ENCODE data around the gene CYP2A7. TPM values are rescaled to one million over a fixed set of nuclear protein-coding genes. Genes with fewer than 3 reads are reported as not detected.
"Not testable (repeated sequence)": the region's sequence is repeated elsewhere in the genome, so short reads cannot be mapped to it uniquely, and the experiment has no call there.

CYP2A7 gene, protein sequence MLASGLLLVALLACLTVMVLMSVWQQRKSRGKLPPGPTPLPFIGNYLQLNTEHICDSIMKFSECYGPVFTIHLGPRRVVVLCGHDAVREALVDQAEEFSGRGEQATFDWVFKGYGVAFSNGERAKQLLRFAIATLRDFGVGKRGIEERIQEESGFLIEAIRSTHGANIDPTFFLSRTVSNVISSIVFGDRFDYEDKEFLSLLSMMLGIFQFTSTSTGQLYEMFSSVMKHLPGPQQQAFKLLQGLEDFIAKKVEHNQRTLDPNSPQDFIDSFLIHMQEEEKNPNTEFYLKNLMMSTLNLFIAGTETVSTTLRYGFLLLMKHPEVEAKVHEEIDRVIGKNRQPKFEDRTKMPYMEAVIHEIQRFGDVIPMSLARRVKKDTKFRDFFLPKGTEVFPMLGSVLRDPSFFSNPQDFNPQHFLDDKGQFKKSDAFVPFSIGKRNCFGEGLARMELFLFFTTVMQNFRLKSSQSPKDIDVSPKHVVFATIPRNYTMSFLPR
- not detected for total RNA-seq
- polyA plus RNA-seq (ENCODE audit: insufficient read depth in 1 of 8, insufficient read length in 8 of 8, low replicate concordance in 1 of 8): under 1 TPM in 2 of 8 donors, not detected in 6; 0.05 to 0.19 TPM
- long read RNA-seq, donor 1: 0 reads
- long read RNA-seq, donor 2: 0 reads
- long read RNA-seq, donor 3: 0 reads
- long read RNA-seq, donor 4: 0 reads
- long read RNA-seq, donor 5: 0 reads
- long read RNA-seq, donor 6: 0 reads
- long read RNA-seq, donor 7: 0 reads
- long read RNA-seq, donor 8: 0 reads
- long read RNA-seq, donor 9: 0 reads
- long read RNA-seq, donor 10: 0 reads
- long read RNA-seq, donor 11: 0 reads

DNA sequence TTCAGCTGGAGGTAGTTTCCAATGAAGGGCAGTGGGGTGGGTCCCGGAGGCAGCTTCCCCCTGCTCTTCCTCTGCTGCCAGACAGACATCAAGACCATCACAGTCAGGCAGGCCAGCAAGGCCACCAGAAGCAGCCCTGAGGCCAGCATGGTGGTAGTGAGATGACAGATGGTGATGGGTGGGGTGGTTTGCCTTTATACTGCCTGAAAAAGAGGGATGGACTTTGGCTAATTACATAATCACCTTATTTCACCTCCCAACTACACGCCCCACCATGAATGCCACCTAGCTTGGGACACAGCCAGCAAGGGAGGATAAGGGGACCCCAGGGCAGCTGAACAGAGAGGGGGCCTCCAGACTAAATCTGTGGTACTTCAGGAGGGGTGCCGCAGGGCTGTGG lies at the start of gene CYP2A7:
Gene CYP2A7, minus strand, starts transcription at position 170 of the 400 bp plus-strand sequence. Its CDS starts 21 bp downstream, at position 149.
- DNase-seq; H3K36me3 ChIP-seq (ENCODE audit: control insufficient read depth, insufficient read depth, low read length); H3K4me3 ChIP-seq (ENCODE audit: low read length); H3K27ac ChIP-seq (ENCODE audit: low read length); H3K9me3 ChIP-seq (replicated peaks; ENCODE audit: control insufficient read depth, low read depth, low read length); H3K27me3 ChIP-seq (ENCODE audit: control insufficient read depth, insufficient read depth, low read length); H3K4me1 ChIP-seq (ENCODE audit: control insufficient read depth, insufficient read depth, low read length): not testable (repeated sequence)
- 100% methylated on average over 1 of the region's 3 CpGs for WGBS (ENCODE audit: insufficient coverage)

DNA sequence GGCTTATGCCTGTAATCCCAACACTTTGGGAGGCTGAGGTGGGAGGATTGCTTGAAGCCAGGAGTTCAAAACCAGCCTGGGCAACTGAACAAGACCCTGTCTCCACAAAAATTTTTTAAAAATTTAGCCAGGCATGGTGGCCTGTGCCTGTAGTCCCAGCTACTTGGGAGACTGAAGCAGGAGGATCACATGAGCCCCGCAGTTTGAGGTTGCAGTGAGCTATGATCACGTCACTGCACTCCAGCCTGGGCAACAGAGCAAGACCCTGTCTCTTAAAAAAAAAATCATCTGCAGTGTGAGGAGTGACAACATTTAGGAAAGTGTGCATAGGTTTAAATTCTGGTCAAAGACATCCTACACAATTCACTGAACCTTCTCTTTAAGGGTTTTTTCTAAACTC lies 48.8 kb upstream of the CYP2A7 start:
- H3K27me3 ChIP-seq (ENCODE audit: control insufficient read depth, insufficient read depth, low read length); H3K4me1 ChIP-seq (ENCODE audit: control insufficient read depth, insufficient read depth, low read length); H3K27ac ChIP-seq (ENCODE audit: low read length); DNase-seq; H3K9me3 ChIP-seq (replicated peaks; ENCODE audit: control insufficient read depth, low read depth, low read length); H3K4me3 ChIP-seq (ENCODE audit: low read length); H3K36me3 ChIP-seq (ENCODE audit: control insufficient read depth, insufficient read depth, low read length): not testable (repeated sequence)
- WGBS (ENCODE audit: insufficient coverage): 83% methylated on average over 2 of the region's 2 CpGs

DNA sequence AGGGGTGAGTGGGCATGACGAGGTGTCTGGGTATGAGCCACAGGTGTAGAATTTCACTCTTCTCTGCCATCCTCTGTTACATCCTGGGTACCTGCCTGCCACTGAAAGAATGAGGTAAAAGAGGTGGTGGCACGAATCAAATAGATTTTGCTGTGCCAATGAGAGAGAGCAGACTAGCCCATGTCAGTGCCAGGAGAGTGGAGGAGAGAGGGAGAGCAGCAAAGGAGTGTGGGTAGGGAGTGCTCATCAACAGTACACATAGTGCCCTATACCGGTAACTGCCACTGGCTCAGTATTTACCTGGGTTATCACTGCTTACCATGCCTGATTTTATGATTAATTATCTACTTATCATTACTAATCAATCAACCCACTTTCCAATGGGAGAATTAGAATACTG lies 47.9 kb upstream of the CYP2A7 start:
- DNase-seq; H3K27ac ChIP-seq (ENCODE audit: low read length); H3K36me3 ChIP-seq (ENCODE audit: control insufficient read depth, insufficient read depth, low read length); H3K4me1 ChIP-seq (ENCODE audit: control insufficient read depth, insufficient read depth, low read length); H3K9me3 ChIP-seq (replicated peaks; ENCODE audit: control insufficient read depth, low read depth, low read length); H3K4me3 ChIP-seq (ENCODE audit: low read length); H3K27me3 ChIP-seq (ENCODE audit: control insufficient read depth, insufficient read depth, low read length): not testable (repeated sequence)
- no CpG with 5 or more reads among the region's 3 CpGs for WGBS (ENCODE audit: insufficient coverage)

DNA sequence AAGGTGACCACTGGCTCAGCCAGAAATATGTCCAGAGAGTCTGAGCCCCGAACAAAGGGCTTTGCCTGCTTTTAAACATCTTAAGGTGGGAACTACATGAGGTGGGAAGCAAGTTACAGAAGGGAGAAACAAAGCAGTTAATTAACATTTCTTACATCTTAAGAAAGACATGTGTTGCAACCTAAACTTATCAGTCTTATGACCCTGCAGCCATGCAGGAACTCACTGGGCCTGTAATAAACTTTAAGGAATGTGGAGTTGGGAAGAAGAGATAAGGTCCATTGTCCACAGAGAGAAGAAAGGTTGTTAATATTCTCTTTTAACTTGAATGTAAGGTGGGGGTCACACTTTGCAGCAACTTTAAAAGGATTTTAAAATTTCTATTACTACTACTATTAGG lies 46.8 kb upstream of the CYP2A7 start:
- Histone ChIP-seq H3K4me3 (ENCODE audit: low read length) (no peak overlapping the region), H3K27me3 (ENCODE audit: control insufficient read depth, insufficient read depth, low read length) (no peaks in the 10 kb centered on the region), H3K27ac (ENCODE audit: low read length) (no peak overlapping the region), H3K9me3 (replicated peaks; ENCODE audit: control insufficient read depth, low read depth, low read length) (no peaks in the 10 kb centered on the region), H3K4me1 (ENCODE audit: control insufficient read depth, insufficient read depth, low read length) (no peaks in the 10 kb centered on the region), H3K36me3 (ENCODE audit: control insufficient read depth, insufficient read depth, low read length) (no peaks in the 10 kb centered on the region)
- DNase-seq: no peak
- no CpG with 5 or more reads among the region's 1 CpG for WGBS (ENCODE audit: insufficient coverage)

DNA sequence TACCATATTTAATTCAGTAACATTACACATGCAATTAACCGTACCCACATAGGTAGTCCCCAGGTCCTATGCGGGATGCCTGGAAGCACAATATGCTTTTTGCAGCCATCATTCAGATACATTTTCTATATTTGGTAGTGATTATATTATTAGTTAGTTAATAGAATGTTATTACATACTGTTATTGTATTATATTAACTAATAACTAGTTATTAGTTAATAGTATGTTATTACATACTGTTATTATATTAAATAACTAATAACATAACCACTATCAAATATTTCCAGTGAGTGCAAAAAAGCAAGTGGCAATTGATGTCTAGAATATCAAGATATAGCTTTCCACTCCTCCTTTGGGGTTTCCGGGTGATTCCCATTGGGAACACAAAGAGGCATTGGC lies 45.5 kb upstream of the CYP2A7 start:
- Histone ChIP-seq H3K36me3 (ENCODE audit: control insufficient read depth, insufficient read depth, low read length) (no peaks in the 10 kb centered on the region), H3K4me3 (ENCODE audit: low read length) (no peak overlapping the region), H3K9me3 (replicated peaks; ENCODE audit: control insufficient read depth, low read depth, low read length) (no peaks in the 10 kb centered on the region), H3K27me3 (ENCODE audit: control insufficient read depth, insufficient read depth, low read length) (no peaks in the 10 kb centered on the region), H3K27ac (ENCODE audit: low read length) (no peak overlapping the region), H3K4me1 (ENCODE audit: control insufficient read depth, insufficient read depth, low read length) (no peaks in the 10 kb centered on the region)
- no CpG with 5 or more reads among the region's 3 CpGs for WGBS (ENCODE audit: insufficient coverage)
- DNase-seq: no peak

DNA sequence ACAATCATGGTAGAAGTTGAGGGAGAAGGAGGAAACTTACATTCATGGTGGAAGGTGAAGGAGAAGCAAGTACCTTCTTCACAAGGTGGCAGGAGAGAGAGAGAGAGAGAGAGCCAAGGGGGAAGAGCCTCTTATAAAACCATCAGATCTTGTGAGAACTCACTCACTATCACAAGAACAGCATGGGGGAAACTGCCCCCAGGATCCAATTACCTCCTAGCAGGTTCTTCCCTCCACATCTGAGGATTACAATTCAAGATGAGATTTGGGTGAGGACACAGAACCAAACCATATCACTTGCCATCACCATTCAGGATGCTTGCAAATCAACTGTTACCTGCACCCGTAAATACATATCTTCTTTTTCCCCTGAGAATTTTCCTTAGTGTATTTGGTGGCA lies 44.2 kb upstream of the CYP2A7 start:
- H3K4me3 ChIP-seq (ENCODE audit: low read length); H3K4me1 ChIP-seq (ENCODE audit: control insufficient read depth, insufficient read depth, low read length); DNase-seq; H3K9me3 ChIP-seq (replicated peaks; ENCODE audit: control insufficient read depth, low read depth, low read length); H3K27me3 ChIP-seq (ENCODE audit: control insufficient read depth, insufficient read depth, low read length); H3K36me3 ChIP-seq (ENCODE audit: control insufficient read depth, insufficient read depth, low read length); H3K27ac ChIP-seq (ENCODE audit: low read length): not testable (repeated sequence)
- no CpG with 5 or more reads among the region's 1 CpG for WGBS (ENCODE audit: insufficient coverage)

DNA sequence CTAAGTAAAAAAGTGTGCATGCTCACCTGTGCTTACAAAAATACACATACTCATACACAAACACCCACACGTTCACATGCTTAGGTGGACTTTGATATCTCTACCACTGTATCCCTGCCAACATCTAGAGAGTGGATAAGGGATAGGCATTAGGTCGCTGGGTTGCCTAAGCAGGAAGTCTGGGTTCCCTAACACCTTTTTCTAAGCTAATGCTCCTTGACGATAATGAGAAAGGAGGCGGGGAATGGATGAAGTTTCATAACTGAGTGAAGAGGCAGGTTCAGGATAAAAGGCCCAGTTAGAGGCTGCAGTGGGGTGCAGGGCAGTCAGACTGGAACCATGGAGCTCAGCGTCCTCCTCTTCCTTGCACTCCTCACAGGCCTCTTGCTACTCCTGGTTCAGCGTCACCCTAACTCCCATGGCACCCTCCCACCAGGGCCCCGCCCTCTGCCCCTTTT lies 41.9 kb upstream of the CYP2A7 start:
- H3K27ac ChIP-seq (ENCODE audit: low read length): no peak overlapping the region
- DNase-seq: no peak
- no peaks in the 10 kb centered on the region for H3K36me3 ChIP-seq (ENCODE audit: control insufficient read depth, insufficient read depth, low read length)
- H3K4me3 ChIP-seq (ENCODE audit: low read length): no peak overlapping the region
- no CpG with 5 or more reads among the region's 7 CpGs for WGBS (ENCODE audit: insufficient coverage)
- H3K27me3 ChIP-seq (ENCODE audit: control insufficient read depth, insufficient read depth, low read length): no peaks in the 10 kb centered on the region
- H3K4me1 ChIP-seq (ENCODE audit: control insufficient read depth, insufficient read depth, low read length): no peaks in the 10 kb centered on the region
- H3K9me3 ChIP-seq (replicated peaks; ENCODE audit: control insufficient read depth, low read depth, low read length): no peaks in the 10 kb centered on the region

DNA sequence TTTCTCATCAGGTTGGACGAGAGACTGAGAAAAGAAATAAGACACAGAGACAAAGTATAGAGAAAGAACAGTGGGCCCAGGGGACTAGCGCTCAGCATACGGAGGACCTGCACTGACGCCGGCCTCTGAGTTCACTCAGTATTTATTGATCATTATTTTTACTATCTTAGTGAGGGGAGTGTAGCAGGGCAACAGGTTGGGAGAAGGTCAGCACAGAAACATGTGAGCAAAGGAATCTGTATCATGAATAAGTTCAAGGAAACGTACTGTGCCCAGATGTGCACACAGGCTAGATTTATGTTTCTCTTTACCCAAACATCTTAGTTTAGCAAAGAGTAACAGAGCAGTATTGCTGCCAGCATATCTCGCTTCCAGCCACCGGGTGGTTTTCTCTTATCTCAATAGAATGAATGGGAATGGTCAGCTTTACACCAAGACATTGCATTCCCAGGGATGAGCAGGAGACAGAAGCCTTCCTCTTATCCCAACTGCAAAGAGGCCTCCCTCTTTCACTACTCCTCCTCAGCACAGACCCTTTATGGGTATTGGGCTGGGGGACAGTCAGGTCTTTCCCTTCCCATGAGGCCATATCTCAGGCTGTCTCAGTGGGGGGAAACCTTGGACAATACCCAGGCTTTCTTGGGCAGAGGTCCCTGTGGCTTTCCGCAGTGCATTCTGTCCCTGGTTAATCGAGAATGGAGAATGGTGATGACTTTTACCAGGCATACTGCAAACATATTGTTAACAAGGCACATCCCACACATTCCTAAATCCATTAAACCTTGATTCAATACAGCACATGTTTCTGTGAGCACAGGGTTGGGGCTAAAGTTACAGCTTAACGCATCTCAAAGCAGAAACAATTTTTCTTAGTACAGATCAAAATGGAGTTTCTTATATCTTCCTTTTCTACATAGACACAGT lies 40.5 kb upstream of the CYP2A7 start:
- not testable (repeated sequence) for H3K27me3 ChIP-seq (ENCODE audit: control insufficient read depth, insufficient read depth, low read length); H3K27ac ChIP-seq (ENCODE audit: low read length); H3K36me3 ChIP-seq (ENCODE audit: control insufficient read depth, insufficient read depth, low read length); H3K4me1 ChIP-seq (ENCODE audit: control insufficient read depth, insufficient read depth, low read length); H3K4me3 ChIP-seq (ENCODE audit: low read length); H3K9me3 ChIP-seq (replicated peaks; ENCODE audit: control insufficient read depth, low read depth, low read length); DNase-seq
- no CpG with 5 or more reads among the region's 11 CpGs for WGBS (ENCODE audit: insufficient coverage)

DNA sequence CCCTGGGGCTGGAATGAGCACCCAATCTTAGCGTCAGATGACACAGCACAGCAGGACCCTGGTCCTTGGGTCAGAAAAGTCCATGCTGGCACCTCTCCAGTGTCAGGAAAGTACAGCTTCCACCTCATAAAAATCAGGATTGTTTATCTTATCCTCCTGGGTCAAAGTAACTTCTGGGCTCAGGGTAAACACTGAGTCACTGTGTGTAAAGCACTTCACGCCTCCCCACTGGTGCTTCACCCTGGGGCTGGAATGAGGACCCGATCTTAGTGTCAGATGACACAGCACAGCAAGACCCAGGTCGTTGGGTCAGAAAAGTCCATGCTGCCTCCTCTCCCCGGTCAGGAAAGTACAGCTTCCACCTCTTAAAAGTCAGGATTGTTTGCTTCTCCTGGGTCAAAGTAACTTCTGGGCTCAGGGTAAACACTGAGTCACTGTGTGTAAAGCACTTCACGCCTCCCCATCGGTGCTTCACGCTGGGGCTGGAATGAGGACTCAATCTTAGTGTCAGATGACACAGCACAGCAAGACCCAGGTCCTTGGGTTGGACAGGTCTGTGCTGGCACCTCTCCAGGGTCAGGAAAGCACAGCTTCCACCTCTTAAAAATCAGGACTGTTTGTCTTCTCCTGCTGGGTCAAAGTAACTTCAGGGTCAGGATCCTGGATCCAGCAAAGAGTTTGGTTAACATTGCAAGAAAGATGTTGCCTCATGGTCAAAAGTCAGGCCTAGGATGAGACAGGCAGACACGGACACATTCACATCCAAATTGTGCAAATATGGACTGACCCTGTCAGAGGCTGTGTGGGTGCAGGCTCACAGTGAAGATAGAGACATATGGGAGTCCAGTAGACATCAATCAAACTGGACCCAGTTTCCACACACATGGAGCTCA lies 39.2 kb upstream of the CYP2A7 start:
- no peak for DNase-seq
- 27% methylated on average over 6 of the region's 9 CpGs for WGBS (ENCODE audit: insufficient coverage)
- Histone ChIP-seq H3K4me1 (ENCODE audit: control insufficient read depth, insufficient read depth, low read length) (no peaks in the 10 kb centered on the region), H3K9me3 (replicated peaks; ENCODE audit: control insufficient read depth, low read depth, low read length) (no peaks in the 10 kb centered on the region), H3K4me3 (ENCODE audit: low read length) (no peak overlapping the region), H3K27ac (ENCODE audit: low read length) (no peak overlapping the region), H3K27me3 (ENCODE audit: control insufficient read depth, insufficient read depth, low read length) (no peaks in the 10 kb centered on the region), H3K36me3 (ENCODE audit: control insufficient read depth, insufficient read depth, low read length) (no peaks in the 10 kb centered on the region)
